RPMI8226 (cell line): ENCODE measurements around the gene SSUH2.
"Not testable (repeated sequence)": the region's sequence is repeated elsewhere in the genome, so short reads cannot be mapped to it uniquely, and the experiment has no call there.

Experiments used
- DNase-seq: peaks from one replicate; pipeline ENCODE4 v3.0.0-alpha.2; 2015

Gene SSUH2

DNA sequence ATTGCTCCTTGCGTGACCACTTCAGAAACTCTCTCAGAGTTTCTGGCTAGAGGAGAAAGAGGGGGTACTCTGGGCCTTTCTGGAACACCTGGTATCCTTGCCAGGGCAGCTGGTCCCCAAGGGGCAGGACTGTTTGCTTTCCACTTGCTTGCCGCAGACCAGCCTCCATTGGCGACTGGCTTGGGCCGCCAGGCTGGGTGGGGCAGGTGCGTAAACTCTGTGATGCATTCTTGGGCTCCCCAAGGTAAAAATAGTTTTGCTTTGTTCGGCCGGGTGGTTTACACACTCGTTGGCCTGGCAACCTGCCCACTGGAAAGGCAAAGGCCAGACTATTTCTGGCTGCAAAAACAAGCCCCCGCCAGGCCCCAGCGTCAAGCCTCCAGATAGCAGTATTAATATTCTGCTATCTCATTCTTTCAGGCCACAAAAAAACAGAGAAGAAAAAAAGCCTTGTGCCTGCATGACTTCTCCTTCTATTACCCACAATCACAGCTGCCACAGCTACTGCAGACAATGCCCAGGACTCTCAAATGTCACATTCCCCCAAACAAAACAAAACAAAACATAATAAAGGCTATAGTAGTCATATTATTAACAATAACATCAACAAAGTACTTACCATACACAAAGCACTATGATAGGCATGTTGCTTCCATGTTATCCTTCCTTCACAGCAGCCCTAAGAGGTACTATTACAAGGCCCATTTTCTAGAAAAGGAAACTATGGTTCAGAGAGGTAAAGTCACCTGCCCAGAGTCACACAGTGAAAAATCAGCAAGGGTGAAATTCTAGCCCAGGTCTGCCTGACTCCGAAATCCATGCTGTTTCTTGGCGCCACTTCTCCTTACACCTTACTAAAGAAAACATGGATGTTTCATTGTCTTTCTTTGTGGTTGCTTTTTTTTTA, 14.0 kb upstream of the SSUH2 start:
- peak; percentile 98 for DNase-seq

DNA sequence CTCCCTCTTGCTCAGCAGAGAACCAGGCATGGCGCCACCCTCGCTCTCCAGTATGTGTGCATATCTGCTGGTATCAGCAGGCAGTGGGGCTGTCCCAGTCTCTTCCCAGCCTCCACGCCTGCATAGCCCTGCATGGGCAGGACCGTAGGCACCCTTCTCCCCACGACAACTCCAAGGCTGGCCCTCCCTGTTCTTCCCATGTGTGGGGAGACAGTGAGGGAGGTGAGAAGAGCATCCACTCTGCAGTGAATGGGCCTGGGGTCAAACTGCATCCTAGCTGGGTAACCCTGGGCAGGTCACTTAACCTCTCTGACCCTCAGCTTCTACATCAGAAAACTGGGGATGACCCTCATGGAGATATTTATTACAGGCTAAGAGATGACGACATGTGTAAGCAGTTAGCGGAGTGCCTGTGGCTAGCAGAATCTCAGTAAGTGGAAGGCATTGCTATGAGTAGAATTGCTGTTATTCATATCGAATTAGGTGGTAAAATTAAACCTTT, 13.3 kb upstream of the SSUH2 start:
- no peak for DNase-seq

DNA sequence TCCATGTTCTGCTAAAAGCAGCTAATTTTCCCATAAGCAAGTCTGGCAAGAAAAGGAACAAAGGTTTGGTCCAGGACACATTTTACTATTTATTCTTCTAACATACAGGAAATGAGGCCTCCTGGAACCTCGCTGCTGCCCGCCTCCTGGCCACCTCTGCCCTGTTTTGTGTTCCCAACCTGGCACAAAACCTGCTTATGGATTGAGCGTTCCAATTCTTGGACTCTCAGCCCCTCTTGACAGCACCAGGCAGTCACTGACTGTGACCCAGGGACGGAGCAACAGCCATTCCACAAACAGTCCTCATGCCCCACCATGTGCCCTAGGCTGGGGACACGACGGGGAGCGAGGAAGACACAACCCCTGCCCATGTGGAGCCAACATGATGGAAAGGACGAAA, 11.6 kb upstream of the SSUH2 start:
- no peak for DNase-seq

- DNase-seq: no peak
Observed at GRCh38 chr3:8655387-8655835, 10.8 kb upstream of the SSUH2 start.

DNA sequence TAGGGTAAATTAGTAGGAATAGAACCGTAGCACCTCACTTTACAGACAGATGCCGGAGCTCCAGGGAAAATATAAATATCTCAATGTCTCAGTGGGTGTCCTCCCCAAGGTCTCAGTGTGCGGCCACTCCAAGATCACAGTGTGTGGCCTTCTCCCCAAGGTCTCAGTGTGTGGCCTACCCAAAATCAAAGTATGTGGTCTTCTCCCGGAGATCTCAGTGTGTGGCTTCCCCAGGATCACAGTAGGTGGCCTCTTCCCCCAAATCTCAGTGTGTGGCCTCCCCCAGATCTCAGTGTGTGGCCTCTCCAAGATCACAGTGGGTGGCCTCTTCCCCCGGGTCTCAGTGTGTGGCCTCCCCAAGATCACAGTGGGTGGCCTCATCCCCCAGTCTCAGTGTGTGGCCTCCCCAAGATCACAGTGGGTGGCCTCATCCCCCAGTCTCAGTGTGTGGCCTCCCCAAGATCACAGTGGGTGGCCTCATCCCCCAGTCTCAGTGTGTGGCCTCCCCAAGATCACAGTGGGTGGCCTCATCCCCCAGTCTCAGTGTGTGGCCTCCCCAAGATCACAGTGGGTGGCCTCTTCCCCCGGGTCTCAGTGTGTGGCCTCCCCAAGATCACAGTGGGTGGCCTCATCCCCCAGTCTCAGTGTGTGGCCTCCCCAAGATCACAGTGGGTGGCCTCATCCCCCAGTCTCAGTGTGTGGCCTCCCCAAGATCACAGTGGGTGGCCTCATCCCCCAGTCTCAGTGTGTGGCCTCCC, 10.2 kb upstream of the SSUH2 start:
- DNase-seq: not testable (repeated sequence)

DNA sequence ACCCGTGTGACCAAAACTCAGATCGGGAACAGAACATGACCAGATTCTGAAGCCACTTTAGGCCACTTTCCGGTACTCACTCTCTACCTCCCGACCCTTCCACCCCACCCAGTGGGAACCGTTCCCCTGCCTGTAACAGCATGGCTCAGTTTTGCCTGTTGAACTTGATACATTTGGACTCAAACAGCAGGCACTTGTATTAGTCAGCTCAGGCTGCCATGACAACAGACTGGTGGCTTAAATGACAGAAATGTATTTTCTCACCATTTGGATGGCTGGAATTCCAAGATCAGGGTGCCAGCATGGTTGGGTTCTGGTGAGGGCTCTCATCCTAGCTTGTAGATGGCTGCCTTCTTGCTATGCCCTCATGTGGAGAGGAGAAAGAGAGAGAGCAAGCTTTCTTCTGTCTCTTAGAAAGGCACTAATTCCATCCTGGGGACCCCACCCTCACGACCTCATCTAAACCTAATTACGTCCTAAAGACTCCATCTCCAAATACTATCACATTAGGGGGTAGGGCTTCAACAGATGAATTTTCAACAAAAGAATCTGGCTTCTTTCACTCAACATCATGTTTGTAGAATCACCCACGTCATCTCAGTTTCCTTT, 9.3 kb upstream of the SSUH2 start:
- DNase-seq: no peak

DNA sequence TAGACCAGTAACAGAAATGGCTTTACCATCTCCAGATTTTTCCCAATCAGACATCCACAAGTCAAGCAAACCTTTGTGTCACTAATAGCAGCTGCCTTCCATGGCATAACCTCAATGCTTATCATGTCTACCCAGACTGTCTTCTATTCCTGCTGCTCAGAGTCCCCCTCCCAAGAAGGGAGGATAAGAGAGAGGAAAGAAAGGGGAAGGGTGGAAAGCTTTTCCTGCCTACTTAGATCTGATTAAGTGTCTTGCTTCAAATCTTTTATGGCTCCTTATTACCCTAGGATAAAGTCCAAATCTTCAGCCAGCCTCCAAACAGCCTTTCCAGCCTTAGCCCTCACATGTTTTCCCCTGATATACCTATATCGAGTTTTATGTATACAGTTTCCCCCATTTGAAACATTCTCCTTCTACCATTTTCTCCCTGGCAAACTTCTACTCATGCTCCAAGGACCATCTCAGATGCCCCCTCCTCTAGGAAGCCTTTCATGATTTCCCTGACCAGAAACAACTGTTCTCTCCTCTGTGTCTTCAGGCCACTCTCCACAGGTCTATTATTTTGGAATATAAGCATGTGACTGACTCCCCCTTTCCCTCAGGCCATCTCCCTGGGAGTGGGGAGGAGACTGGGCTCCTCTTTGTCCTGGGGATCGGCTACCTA, 7.9 kb upstream of the SSUH2 start:
- no peak for DNase-seq

DNA sequence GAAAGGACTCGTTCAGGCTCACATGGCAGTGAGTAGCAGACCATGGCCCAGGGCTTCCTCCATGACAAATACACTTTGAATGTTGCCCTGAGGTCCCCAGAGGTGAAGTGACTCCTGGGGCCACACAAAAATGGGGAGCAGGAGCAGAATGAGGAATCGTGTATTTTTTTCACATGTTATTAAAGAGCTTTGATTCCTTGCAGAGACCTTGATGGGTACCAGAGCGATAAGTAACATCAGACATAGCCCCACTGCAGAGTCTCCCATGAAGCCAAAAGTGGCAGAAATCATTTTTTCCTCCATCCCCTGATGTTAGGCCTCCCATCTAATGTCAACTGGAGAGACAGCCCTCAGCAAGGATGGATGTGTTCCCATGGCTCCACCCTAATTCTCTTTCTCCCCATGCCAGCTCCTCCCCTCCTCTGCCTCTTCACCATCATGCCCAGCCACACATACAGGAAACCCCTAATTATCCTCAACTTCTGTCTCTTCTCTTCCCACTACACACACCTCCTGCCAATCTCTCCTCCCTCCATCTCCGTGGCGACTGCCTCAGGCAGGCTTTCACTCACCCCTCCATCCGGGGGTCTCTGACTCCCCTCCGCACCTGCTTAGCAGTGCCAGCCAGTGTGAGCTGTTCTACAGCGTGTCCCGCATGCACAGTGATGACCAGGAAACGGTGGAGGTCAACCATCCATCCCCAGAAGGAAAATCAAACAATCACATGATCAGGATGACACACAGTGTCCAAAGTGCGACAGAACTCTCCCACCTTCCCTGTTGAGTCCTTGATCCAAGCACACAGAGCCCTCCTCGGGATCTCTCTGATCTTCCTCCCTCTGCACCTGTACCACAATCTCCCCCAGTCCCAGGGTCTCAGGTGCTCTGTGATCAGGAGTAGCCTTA, 7.1 kb upstream of the SSUH2 start:
- DNase-seq: no peak

DNA sequence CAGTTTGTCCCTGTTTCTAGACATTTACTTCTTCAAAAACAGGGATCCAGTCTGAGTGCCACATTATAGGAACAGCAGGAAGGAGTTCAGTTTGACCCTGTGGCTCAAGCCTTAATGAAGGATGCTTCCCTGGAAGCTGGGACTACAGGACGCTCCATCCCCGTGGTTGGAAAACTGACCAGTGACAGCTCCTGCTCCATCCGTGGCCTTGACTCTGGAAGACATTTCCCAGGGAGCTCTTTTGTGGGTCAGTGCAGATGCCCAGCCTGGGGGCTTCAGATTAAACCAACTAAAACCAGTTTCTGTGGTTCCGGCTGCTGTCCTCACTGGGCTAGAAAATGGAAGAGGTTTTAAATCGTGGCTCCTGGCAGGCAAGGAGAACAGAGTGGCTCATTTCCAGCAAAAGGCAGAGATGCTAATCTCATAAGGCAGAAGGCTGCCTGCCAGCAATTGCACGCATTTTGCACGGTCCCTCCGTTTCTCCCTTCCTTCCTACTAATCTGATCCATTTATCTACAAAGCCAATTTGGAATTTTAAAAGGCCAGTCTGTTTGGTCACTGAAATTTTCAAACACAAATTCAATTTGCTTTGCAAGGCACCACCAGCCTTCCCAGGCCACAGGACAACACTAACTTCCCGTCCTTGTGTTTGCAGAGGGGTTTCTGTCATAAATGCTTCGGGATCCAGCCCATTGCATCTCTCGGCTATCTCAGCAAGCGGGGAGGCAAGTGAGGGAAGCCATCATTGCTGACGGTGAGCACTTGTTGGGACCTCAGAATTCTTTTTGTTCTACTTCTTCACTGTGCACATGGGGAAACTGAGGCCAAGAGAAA, 6.2 kb upstream of the SSUH2 start:
- DNase-seq: no peak

GRCh38 chr3:8649757-8650156, 5.2 kb upstream of the SSUH2 start:
- DNase-seq: no peak

DNA sequence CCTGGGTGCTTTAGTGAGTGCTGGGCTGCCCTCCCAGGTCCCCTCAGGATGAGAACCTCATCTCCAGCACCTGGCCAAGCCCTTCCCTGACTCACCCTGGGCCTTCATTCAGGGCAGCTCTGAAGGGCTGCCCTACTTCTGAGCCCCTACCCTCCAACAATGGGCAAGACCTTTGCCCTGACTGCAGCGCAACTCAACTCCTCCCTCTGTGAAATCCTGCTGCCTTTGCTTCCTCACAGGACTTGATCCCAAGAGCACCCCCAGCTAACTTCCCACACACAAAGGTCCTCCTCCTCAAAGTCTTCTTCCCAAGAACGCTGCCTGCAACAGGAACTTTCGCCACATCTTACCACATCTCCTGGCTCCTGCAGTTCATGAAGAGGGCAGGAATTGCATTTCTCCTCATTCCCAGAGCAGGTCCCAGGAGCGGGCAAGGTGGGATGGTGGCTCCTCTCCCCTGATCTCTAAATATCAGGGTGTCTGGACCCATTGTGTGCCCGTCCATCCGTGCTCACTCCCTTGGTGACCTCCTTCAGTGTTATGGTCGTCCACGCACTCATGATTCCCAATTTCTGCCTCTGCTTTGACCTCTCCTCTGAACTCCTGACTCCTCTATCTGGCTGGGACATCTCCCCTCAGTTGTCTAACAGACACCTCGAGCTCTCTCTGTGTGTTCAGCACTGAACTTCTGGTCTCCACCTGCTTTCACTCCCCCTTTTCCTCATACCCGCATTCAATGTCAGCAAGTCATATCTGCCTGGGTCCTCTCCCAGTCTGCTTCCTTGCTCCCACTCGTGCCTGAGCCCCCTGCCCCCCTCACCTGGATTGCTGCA, 4.5 kb upstream of the SSUH2 start:
- no peak for DNase-seq

- no peak for DNase-seq
Observed at GRCh38 chr3:8647137-8647985, 2.8 kb upstream of the SSUH2 start.

DNA sequence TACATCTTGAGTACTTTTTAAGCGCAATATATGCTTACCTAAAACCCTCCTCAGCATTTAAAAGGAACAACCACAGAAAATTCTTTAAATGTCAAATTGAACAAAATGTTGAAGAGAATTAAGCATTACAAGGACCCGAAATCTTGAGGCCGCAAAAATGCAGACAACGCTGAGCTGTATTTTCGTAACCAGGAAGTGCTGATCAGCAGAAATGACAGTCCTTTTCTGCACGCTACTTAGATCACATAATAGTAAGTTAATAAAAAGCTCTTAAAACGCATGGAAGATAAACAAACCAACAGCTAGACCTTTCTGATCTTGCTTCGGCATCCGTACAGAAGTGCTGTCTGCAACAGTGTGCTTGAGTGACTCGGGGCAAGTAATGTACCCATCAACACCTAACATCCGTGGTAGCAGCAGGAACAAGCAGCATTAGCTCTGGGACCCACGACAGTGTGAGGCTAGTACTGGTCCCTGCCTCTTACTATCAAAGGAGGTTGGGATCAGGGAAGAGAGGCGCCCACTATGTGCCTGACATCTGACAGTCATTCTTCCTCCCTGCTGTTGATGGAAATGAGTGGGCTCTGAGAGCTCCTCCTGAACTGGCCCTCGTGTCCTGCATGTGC, 1.8 kb upstream of the SSUH2 start:
- no peak for DNase-seq

DNA sequence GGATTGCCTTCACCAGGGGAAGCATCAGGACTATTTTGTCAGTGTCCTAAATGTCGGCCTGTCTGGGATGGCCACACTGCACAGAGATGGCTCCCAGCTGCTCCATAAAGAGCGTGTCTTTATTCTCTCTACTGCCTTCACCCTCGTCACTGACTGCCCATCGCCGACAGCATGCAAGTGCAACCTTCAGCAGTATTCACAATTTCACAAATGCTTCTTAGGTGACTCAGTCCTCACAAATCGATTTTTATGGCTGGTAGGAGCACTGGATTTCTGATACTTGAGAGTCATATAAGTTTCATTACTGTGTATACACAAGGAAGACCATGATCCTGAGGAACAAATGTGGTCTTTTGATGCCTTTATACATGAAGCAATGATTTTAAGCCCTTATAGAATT, 1.1 kb upstream of the SSUH2 start:
- no peak for DNase-seq

DNA sequence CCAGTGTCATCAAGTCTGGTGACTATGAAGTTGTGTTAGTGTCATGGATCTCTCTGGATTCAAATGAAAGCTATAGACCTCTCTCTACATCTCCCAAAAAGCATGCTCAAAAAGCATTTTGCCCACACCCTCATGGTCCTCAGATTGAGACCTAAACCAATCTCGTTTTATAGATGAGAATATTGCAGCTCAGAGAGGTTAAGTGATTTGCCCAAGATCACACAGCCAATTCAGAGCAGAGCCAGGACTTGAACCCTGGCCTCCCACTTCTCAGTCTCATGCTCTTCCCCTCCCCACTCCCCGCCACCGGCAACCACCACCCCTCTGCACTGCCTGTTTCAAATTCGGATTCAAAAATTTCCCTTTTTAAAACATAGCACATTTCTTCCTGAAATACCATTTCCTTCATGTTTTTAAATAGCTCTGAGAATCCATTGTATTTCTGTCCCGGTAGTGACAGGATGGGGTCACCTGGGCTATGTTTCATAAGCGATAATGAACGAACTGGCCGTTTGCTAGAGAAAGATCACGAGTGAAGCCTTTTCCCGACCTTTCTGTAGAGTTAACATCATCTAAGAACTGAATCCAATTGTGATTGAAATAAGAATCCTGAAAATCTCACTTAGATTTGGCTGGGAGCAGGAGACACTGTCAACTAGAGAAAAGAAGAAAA, 769 bp downstream of the SSUH2 start:
- no peak for DNase-seq

DNA sequence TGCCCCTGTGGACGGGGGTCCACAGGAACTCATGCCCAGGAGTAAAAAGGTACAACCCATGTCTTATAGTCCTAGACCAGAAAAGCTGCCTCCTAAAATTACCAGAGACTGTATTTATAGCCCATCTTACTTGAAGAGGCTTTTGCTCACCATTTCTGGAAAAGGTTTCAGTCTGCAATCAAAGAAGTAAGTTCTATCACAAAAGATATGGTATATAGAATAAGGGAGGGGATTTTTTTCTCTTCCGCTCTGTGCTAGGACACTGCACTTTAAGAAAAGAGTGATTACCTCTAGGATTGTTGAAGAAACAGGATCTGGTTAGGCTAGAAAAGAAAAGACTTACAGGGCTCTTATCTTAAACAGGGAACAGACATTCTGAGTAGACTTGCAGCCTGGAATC, 2.6 kb downstream of the SSUH2 start:
- no peak for DNase-seq

GRCh38 chr3:8641472-8641871, 3.1 kb downstream of the SSUH2 start:
- no peak for DNase-seq

GRCh38 chr3:8640223-8640622, 4.4 kb downstream of the SSUH2 start:
- DNase-seq: no peak
